GM12878 (cell line): ENCODE data around the gene LRRTM3. TPM values are rescaled to one million over a fixed set of nuclear protein-coding genes. Genes with fewer than 3 reads are reported as not detected.

Experiments
- ATAC-seq: fragments of 200-7000 bp; cut with Tn5 transposase; 3 replicates; pipeline ENCODE4 v1.9.1; 2020; ENCODE audit warnings: mild to moderate bottlenecking, moderate library complexity
- BruUV-seq: library from RNA; stranded (reverse); fragments of 400-500 nt; replicated peaks from 2 replicates; lab custom pipeline; 2021; lab: Mats Ljungman, UMichigan
- CTCF ChIA-PET: fragments of 300-600 bp; sonication (Branson Sonifier 250); formaldehyde crosslinking; extraction: SDS; loops from one replicate; lab custom pipeline; 2021; ENCODE audit warnings: inconsistent platforms; lab: Yijun Ruan, JAX
- POLR2A ChIA-PET: fragments of 350-600 bp; formaldehyde crosslinking; extraction: SDS; loops from one replicate; lab custom pipeline; 2021; ENCODE audit warnings: inconsistent platforms; lab: Charles Lee
- RAD21 ChIA-PET: fragments of 300-600 bp; sonication (Branson Sonifier 250); formaldehyde crosslinking; loops from one replicate; lab custom pipeline; 2023; ENCODE audit warnings: antibody characterized with exemption; ENCODE audit not compliant: unreplicated experiment; lab: Charles Lee
- SMC1A ChIA-PET: fragments of 300-600 bp; sonication (Branson Sonifier 250); formaldehyde crosslinking; loops from one replicate; lab custom pipeline; 2023; ENCODE audit not compliant: unreplicated experiment, uncharacterized antibody; lab: Charles Lee
- DNase-seq: peaks from one replicate; pipeline ENCODE4 v3.0.0-alpha.2; 2011; ENCODE audit warnings: low read depth, low spot score
- FAIRE-seq: peaks from 3 replicates; lab custom pipeline; 2011; peaks lifted over from hg19 to GRCh38; lab: Jason Lieb, UNC
- H2AFZ ChIP-seq: 2 replicates; pipeline ENCODE4 v1.6.0; 2011; ENCODE audit warnings: low read depth, low read length, control low read depth; ENCODE audit not compliant: control insufficient read depth
- H3K27ac ChIP-seq: 2 replicates; pipeline ENCODE4 v1.5.1; 2011; ENCODE audit warnings: control low read depth; ENCODE audit not compliant: control insufficient read depth, insufficient read depth
- H3K27me3 ChIP-seq, 2 experiments: replicated peaks in 1 of 2; 2 replicates each; pipeline versions ENCODE4 v1.6.0 to v1.6.1; 2011; ENCODE audit warnings: low read length in 1 of 2; ENCODE audit not compliant: control insufficient read depth in 2 of 2, insufficient read depth in 2 of 2
- H3K36me3 ChIP-seq, 2 experiments: 2 replicates each; pipeline ENCODE4 v1.5.1; 2011; ENCODE audit warnings: low read length in 1 of 2; ENCODE audit not compliant: control insufficient read depth in 2 of 2, insufficient read depth in 2 of 2
- H3K4me1 ChIP-seq: 2 replicates; pipeline ENCODE4 v1.6.1; 2011; ENCODE audit warnings: mild to moderate bottlenecking, low read length, moderate library complexity, mixed read lengths; ENCODE audit not compliant: control insufficient read depth, insufficient read depth
- H3K4me2 ChIP-seq: 2 replicates; pipeline ENCODE4 v1.6.0; 2011; ENCODE audit warnings: control low read depth; ENCODE audit not compliant: control insufficient read depth, insufficient read depth
- H3K4me3 ChIP-seq: fragments of 200-600 bp; sonication (generic); 2 replicates; pipeline ENCODE4 v1.5.1; 2016
- H3K79me2 ChIP-seq: 2 replicates; pipeline ENCODE4 v1.6.0; 2011; ENCODE audit warnings: low read length; ENCODE audit not compliant: control insufficient read depth, insufficient read depth
- H3K9ac ChIP-seq: 2 replicates; pipeline ENCODE4 v1.8.0; 2011; ENCODE audit warnings: low read length, control low read depth, mixed read lengths; ENCODE audit not compliant: control insufficient read depth, insufficient read depth
- H3K9me3 ChIP-seq: replicated peaks from 3 replicates; pipeline ENCODE4 v1.5.1; 2011; ENCODE audit warnings: mild to moderate bottlenecking, low read length; ENCODE audit not compliant: control insufficient read depth, insufficient read depth
- H4K20me1 ChIP-seq: 2 replicates; pipeline ENCODE4 v1.6.0; 2011; ENCODE audit not compliant: control insufficient read depth, insufficient read depth
- ATF7 ChIP-seq: fragments of 450-650 bp; IDR thresholded peaks from 2 replicates; pipeline ENCODE4 v1.6.1; 2016; ENCODE audit warnings: low read depth, mild to moderate bottlenecking
- CBFB ChIP-seq: IDR thresholded peaks from 2 replicates; pipeline ENCODE4 v1.6.1; 2016; ENCODE audit warnings: antibody characterized with exemption, low read depth
- CEBPB ChIP-seq, 2 experiments: fragments of 150-350 bp in 1 of 2; IDR thresholded peaks; 2 replicates each; pipeline ENCODE4 v1.6.1; 2012 to 2014; ENCODE audit warnings: low read depth in 2 of 2, low read length in 2 of 2, borderline replicate concordance in 1 of 2, inconsistent platforms in 1 of 2
- EZH2 ChIP-seq: IDR thresholded peaks from 2 replicates; pipeline ENCODE4 v1.6.1; 2012; ENCODE audit warnings: low read depth, mild to moderate bottlenecking, control low read depth, inconsistent platforms, low read length, borderline replicate concordance; ENCODE audit not compliant: control insufficient read depth
- IRF4 ChIP-seq: IDR thresholded peaks from 2 replicates; pipeline ENCODE4 v1.6.1; 2011; ENCODE audit warnings: low read depth, low read length
- MXI1 ChIP-seq: fragments of 150-350 bp; IDR thresholded peaks from 2 replicates; pipeline ENCODE4 v1.6.1; 2011; ENCODE audit warnings: low read depth, mild to moderate bottlenecking, inconsistent platforms, low read length, improper control_type of control experiment
- MYC ChIP-seq: IDR thresholded peaks from 2 replicates; pipeline ENCODE4 v1.6.1; 2011; ENCODE audit warnings: mild to moderate bottlenecking, low read length, moderate library complexity, inconsistent platforms; ENCODE audit not compliant: insufficient read depth, insufficient replicate concordance, insufficient read length, severe bottlenecking
- NBN ChIP-seq: fragments of 450-650 bp; IDR thresholded peaks from 2 replicates; pipeline ENCODE4 v1.6.1; 2016
- RFX5 ChIP-seq: IDR thresholded peaks from 2 replicates; pipeline ENCODE4 v1.6.1; 2011; ENCODE audit warnings: low read depth, low read length, improper control_type of control experiment
- YBX1 ChIP-seq: fragments of 450-650 bp; IDR thresholded peaks from 2 replicates; pipeline ENCODE4 v1.6.1; 2016; ENCODE audit warnings: antibody characterized with exemption
- YY1 ChIP-seq: IDR thresholded peaks from 2 replicates; pipeline ENCODE4 v1.6.1; 2011; ENCODE audit warnings: low read depth, mild to moderate bottlenecking, low read length
- in situ Hi-C: fragments of 300-500 bp; cut with MboI; formaldehyde crosslinking; loops from 9 replicates; pipeline ENCODE4 v1.14.3; 2018; ENCODE audit warnings: mixed read lengths
- intact Hi-C: fragments of 100-400 bp; cut with micrococcal nuclease; formaldehyde crosslinking; loops from one replicate; pipeline ENCODE4 v1.14.2; 2022; ENCODE audit not compliant: unreplicated experiment
- polyA plus RNA-seq, 11 experiments: library from polyadenylated mRNA; depleted of rRNA in 4 of 11; unstranded in 6 of 11; stranded (reverse) in 5 of 11; fragments of >200 nt; fragmentation: Nextera tagmentation in 4 of 11; fragmentation: Illumina TruSeq in 1 of 11; extraction: Ambion mirVana in 4 of 11; extraction: Trizol in 1 of 11; gene quantifications; 1 replicate in 1 of 11; 2 replicates in 10 of 11; pipeline versions ENCODE4 v1.2.1 to v1.2.3, GENCODE V29; 2011 to 2016; ENCODE audit warnings: inconsistent platforms in 2 of 11, missing spikeins in 2 of 11, low read depth in 1 of 11
- total RNA-seq, 4 experiments: library from RNA; depleted of rRNA in 3 of 4; stranded (reverse); fragments of >200 nt in 3 of 4; fragmentation: Illumina TruSeq in 1 of 4; extraction: Trizol in 1 of 4; gene quantifications; 2 replicates each; pipeline versions ENCODE4 v1.2.1 to v1.2.3, GENCODE V29; 2013 to 2021
- TF ChIP-seq, protein P1 (sequence below): fragments of 450-650 bp; IDR thresholded peaks from 2 replicates; pipeline ENCODE4 v1.6.1; 2018; ENCODE audit warnings: borderline replicate concordance, mild to moderate bottlenecking; ENCODE audit not compliant: partially characterized antibody
- TF ChIP-seq, protein P2 (sequence below): IDR thresholded peaks from 2 replicates; pipeline ENCODE4 v1.6.1; 2011; ENCODE audit warnings: borderline replicate concordance, low read depth, mild to moderate bottlenecking, moderate library complexity, mixed read lengths, low read length; ENCODE audit not compliant: insufficient read depth; ENCODE audit errors: extremely low read length
- TF ChIP-seq, protein P3 (sequence below), 3 experiments: IDR thresholded peaks in 2 of 3; conservative IDR thresholded peaks in 1 of 3; 2 replicates each; pipeline ENCODE4 v1.5.1; 2011; ENCODE audit warnings: low read depth in 3 of 3, low read length in 3 of 3, mild to moderate bottlenecking in 3 of 3, control low read depth in 2 of 3, moderate library complexity in 2 of 3, inconsistent platforms in 1 of 3, mixed read lengths in 1 of 3; ENCODE audit not compliant: control insufficient read depth in 2 of 3, insufficient read depth in 1 of 3; ENCODE audit errors: extremely low read depth in 1 of 3
- TF ChIP-seq, protein P4 (sequence below): fragments of 450-650 bp; formaldehyde crosslinking; IDR thresholded peaks from 2 replicates; pipeline ENCODE4 v1.4.0; 2020; ENCODE audit warnings: mild to moderate bottlenecking, moderate library complexity

LRRTM3 gene
- total and polyA plus RNA-seq, 10 of the 15 experiments (the other 5 are each of a cell fraction or from before 2014, with no cell fraction given) = not detected

DNA sequence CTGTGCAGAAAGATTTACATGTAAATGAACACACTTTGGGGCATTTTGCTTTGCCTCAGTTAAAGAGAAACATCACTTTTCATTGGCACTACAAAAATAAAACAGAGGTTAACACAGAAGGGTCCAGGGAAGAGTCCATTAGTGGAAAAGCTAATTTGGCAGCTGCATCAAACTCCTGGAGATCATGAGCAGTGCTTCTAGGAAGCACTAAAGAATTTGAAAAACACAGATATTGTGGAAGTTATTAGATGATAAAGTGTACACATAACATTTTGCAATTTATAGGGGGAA, 161.2 kb downstream of the LRRTM3 start:
- Histone ChIP-seq H4K20me1 (no peaks in the 10 kb centered on the region), H3K27ac (no peak overlapping the region), H3K4me2 (no peak overlapping the region), H3K27me3 (no peaks in the 10 kb centered on the region), H2AFZ (no peak overlapping the region), H3K9me3 (no peaks in the 10 kb centered on the region), H3K4me1 (no peaks in the 10 kb centered on the region), H3K79me2 (no peaks in the 10 kb centered on the region), H3K9ac (no peak overlapping the region), H3K36me3 (no peaks in the 10 kb centered on the region), H3K4me3 (no peak overlapping the region)
- DNase-seq (no peak), FAIRE-seq (no peak), ATAC-seq (no peak)
- ChIA-PET SMC1A (no interaction called here), POLR2A (no interaction called here), CTCF (no interaction called here), RAD21 (interaction anchor here (0.5 kb wide), 1 partner anchor 1020 kb away, joined by 3 read pairs; no protein-coding TSS in a partner anchor)
- no TSS peak for BruUV-seq
- TF ChIP-seq RFX5 (no peak), MYC (no peak), YBX1 (no peak), YY1 (no peak), IRF4 (no peak), ATF7 (no peak), NBN (no peak), CEBPB (IDR thresholded peaks at IDR 0.05; ENCODE audit: borderline replicate concordance in 1 of 2, low read depth in 2 of 2, low read length in 2 of 2) (no peak), CBFB (no peak), MXI1 (no peak), EZH2 (no peak)
- TF ChIP-seq, protein P1, sequence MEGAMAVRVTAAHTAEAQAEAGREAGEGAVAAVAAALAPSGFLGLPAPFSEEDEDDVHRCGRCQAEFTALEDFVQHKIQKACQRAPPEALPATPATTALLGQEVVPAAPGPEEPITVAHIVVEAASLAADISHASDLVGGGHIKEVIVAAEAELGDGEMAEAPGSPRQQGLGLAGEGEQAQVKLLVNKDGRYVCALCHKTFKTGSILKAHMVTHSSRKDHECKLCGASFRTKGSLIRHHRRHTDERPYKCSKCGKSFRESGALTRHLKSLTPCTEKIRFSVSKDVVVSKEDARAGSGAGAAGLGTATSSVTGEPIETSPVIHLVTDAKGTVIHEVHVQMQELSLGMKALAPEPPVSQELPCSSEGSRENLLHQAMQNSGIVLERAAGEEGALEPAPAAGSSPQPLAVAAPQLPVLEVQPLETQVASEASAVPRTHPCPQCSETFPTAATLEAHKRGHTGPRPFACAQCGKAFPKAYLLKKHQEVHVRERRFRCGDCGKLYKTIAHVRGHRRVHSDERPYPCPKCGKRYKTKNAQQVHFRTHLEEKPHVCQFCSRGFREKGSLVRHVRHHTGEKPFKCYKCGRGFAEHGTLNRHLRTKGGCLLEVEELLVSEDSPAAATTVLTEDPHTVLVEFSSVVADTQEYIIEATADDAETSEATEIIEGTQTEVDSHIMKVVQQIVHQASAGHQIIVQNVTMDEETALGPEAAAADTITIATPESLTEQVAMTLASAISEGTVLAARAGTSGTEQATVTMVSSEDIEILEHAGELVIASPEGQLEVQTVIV = no peak
- TF ChIP-seq, protein P2, sequence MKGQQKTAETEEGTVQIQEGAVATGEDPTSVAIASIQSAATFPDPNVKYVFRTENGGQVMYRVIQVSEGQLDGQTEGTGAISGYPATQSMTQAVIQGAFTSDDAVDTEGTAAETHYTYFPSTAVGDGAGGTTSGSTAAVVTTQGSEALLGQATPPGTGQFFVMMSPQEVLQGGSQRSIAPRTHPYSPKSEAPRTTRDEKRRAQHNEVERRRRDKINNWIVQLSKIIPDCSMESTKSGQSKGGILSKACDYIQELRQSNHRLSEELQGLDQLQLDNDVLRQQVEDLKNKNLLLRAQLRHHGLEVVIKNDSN = no peak
- TF ChIP-seq, protein P3, sequence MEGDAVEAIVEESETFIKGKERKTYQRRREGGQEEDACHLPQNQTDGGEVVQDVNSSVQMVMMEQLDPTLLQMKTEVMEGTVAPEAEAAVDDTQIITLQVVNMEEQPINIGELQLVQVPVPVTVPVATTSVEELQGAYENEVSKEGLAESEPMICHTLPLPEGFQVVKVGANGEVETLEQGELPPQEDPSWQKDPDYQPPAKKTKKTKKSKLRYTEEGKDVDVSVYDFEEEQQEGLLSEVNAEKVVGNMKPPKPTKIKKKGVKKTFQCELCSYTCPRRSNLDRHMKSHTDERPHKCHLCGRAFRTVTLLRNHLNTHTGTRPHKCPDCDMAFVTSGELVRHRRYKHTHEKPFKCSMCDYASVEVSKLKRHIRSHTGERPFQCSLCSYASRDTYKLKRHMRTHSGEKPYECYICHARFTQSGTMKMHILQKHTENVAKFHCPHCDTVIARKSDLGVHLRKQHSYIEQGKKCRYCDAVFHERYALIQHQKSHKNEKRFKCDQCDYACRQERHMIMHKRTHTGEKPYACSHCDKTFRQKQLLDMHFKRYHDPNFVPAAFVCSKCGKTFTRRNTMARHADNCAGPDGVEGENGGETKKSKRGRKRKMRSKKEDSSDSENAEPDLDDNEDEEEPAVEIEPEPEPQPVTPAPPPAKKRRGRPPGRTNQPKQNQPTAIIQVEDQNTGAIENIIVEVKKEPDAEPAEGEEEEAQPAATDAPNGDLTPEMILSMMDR (IDR thresholded peaks at IDR 0.05 in 2 of 3, conservative IDR thresholded peaks at IDR 0.05 in 1 of 3; ENCODE audit: control insufficient read depth in 2 of 3, extremely low read depth in 1 of 3, insufficient read depth in 1 of 3, low read depth in 3 of 3, low read length in 3 of 3) = no peak
- TF ChIP-seq, protein P4, sequence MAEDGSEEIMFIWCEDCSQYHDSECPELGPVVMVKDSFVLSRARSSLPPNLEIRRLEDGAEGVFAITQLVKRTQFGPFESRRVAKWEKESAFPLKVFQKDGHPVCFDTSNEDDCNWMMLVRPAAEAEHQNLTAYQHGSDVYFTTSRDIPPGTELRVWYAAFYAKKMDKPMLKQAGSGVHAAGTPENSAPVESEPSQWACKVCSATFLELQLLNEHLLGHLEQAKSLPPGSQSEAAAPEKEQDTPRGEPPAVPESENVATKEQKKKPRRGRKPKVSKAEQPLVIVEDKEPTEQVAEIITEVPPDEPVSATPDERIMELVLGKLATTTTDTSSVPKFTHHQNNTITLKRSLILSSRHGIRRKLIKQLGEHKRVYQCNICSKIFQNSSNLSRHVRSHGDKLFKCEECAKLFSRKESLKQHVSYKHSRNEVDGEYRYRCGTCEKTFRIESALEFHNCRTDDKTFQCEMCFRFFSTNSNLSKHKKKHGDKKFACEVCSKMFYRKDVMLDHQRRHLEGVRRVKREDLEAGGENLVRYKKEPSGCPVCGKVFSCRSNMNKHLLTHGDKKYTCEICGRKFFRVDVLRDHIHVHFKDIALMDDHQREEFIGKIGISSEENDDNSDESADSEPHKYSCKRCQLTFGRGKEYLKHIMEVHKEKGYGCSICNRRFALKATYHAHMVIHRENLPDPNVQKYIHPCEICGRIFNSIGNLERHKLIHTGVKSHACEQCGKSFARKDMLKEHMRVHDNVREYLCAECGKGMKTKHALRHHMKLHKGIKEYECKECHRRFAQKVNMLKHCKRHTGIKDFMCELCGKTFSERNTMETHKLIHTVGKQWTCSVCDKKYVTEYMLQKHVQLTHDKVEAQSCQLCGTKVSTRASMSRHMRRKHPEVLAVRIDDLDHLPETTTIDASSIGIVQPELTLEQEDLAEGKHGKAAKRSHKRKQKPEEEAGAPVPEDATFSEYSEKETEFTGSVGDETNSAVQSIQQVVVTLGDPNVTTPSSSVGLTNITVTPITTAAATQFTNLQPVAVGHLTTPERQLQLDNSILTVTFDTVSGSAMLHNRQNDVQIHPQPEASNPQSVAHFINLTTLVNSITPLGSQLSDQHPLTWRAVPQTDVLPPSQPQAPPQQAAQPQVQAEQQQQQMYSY (CRISPR knock-in tag) = no peak
- intact Hi-C loops (no loop called here), in situ Hi-C loops (no loop called here)
